Kidney (tissue), 14 donors: ENCODE results near the gene DUSP22. TPM values are rescaled to one million over a fixed set of nuclear protein-coding genes. Genes with fewer than 3 reads are reported as not detected.

Experiments
- DNase-seq, 5 donors: peaks; one replicate each; pipeline ENCODE4 v3.0.0-alpha.2; 2013 to 2020
- FAIRE-seq: peaks from 2 replicates; lab custom pipeline; 2012; peaks lifted over from hg19 to GRCh38; lab: Jason Lieb, UNC
- H3K27ac ChIP-seq, 2 donors: one replicate each; pipeline ENCODE4 v1.7.0; 2013; ENCODE audit warnings: low read depth in 2 of 2, low read length in 2 of 2, inconsistent platforms in 1 of 2
- H3K27me3 ChIP-seq: one replicate; pipeline ENCODE4 v1.7.1; 2013; ENCODE audit warnings: low read length, inconsistent platforms; ENCODE audit not compliant: control insufficient read depth, insufficient read depth
- H3K36me3 ChIP-seq, 3 donors: one replicate each; pipeline versions ENCODE4 v1.7.0 to v1.7.1; 2013; ENCODE audit warnings: low read length in 3 of 3, control low read depth in 1 of 3, inconsistent platforms in 1 of 3; ENCODE audit not compliant: insufficient read depth in 3 of 3, control insufficient read depth in 2 of 3
- H3K4me1 ChIP-seq, 3 donors: one replicate each; pipeline versions ENCODE4 v1.7.0 to v1.7.1; 2013; ENCODE audit warnings: low read length in 3 of 3, inconsistent platforms in 1 of 3, low read depth in 1 of 3; ENCODE audit not compliant: control insufficient read depth in 2 of 3, insufficient read depth in 2 of 3
- H3K4me3 ChIP-seq, 3 donors: one replicate each; pipeline versions ENCODE4 v1.7.0 to v1.8.1; 2013; ENCODE audit warnings: low read length in 3 of 3, control low read depth in 1 of 3, inconsistent platforms in 1 of 3
- H3K9ac ChIP-seq, 3 donors: one replicate each; pipeline versions ENCODE4 v1.7.0 to v1.7.1; 2013; ENCODE audit warnings: low read length in 3 of 3, control low read depth in 1 of 3, inconsistent platforms in 1 of 3
- H3K9me3 ChIP-seq, 3 donors: one replicate each; pipeline versions ENCODE4 v1.7.0 to v1.7.1; 2013; ENCODE audit warnings: low read length in 3 of 3, control low read depth in 1 of 3, inconsistent platforms in 1 of 3; ENCODE audit not compliant: control insufficient read depth in 2 of 3, insufficient read depth in 1 of 3
- intact Hi-C: fragments of 100-400 bp; cut with DNase I; formaldehyde crosslinking; loops from one replicate; pipeline ENCODE4 v1.11.1; 2022
- polyA plus RNA-seq: library from polyadenylated mRNA; stranded (reverse); fragments of 350-450 nt; fragmentation: Illumina TruSeq; extraction: RNeasy Lipid Tissue Mini Kit (QIAGEN cat#74804); gene quantifications from one replicate; pipeline ENCODE4 v1.2.3, GENCODE V29; 2014; ENCODE audit warnings: low read depth, low replicate concordance; ENCODE audit not compliant: insufficient read depth
- total RNA-seq: library from RNA; stranded (reverse); fragmentation: NEBNext Ultra II Directional; extraction: Animal tissue kit (Norgen Biotek cat#: 25700); gene quantifications from one replicate; pipeline ENCODE4 v1.2.1, GENCODE V29; 2021
- TF ChIP-seq, protein P1 (sequence below): IDR thresholded peaks from 3 replicates; pipeline ENCODE4 v1.5.1; 2012; ENCODE audit warnings: mild to moderate bottlenecking, moderate library complexity, borderline replicate concordance; ENCODE audit not compliant: insufficient read depth; ENCODE audit errors: extremely low read depth
- donor health status: control.
- donor health status: control.
- donor health status: control.
- donor health status: control.
- donor health status: control.
- donor health status: DM: yes; HTN: yes; CAD: no.
- donor health status: Normal renal cell carcinoma (clear cell type).

The DUSP22 gene
- total and polyA plus RNA-seq, 2 donors from 2014 or later, result 24.0 to 60.7 TPM

DNA sequence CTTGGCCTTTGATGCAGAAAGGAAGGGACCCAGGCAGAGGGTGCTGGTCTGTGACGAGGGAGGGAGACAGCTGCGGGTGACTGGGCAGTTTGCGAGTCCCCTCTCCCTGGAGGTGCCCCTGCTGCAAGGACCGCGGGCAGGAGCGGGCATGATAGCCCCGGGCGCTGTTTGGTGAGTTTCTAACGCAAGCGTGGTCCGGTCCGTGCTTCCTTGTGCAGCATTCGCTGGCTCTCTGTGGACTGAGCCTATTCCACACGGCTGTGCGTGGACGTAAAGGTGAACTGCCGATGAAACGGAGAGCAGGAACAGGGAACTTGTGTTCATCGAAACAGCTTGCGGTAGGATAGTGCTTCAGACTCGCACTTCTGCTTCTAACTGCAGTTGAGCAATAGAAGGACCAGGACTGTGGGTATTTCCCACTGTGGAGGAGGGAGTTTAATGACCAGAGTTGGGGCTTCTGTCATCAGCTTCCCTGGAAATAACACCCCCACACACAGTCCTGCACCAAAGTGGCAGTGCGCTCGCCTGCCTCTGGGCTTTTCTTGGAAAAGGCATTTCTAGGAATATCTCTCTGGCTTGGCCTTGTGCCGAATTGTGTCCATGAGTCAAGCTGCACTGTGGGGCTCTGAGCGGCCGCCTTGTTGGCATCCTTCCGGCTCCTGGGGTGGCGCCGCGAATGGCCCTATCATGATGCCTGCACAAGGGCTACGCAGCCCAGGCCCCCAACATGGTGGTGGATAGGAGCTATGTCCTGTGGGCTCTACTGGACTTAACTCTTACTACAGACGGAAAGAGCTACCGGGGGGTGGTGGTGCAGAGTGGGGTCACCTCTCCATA is 48.9 kb downstream of the DUSP22 start:
- no peaks in the 10 kb centered on the region for H3K9me3 ChIP-seq
- H3K36me3 ChIP-seq, result no peaks in the 10 kb centered on the region
- no peak overlapping the region for H3K27ac ChIP-seq
- TF ChIP-seq, protein P1, sequence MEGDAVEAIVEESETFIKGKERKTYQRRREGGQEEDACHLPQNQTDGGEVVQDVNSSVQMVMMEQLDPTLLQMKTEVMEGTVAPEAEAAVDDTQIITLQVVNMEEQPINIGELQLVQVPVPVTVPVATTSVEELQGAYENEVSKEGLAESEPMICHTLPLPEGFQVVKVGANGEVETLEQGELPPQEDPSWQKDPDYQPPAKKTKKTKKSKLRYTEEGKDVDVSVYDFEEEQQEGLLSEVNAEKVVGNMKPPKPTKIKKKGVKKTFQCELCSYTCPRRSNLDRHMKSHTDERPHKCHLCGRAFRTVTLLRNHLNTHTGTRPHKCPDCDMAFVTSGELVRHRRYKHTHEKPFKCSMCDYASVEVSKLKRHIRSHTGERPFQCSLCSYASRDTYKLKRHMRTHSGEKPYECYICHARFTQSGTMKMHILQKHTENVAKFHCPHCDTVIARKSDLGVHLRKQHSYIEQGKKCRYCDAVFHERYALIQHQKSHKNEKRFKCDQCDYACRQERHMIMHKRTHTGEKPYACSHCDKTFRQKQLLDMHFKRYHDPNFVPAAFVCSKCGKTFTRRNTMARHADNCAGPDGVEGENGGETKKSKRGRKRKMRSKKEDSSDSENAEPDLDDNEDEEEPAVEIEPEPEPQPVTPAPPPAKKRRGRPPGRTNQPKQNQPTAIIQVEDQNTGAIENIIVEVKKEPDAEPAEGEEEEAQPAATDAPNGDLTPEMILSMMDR, result no peak
- intact Hi-C loops, result no loop called here
- no peak overlapping the region for H3K9ac ChIP-seq
- FAIRE-seq (no peak), DNase-seq (no peak)
- H3K27me3 ChIP-seq, result no peaks in the 10 kb centered on the region
- no peak overlapping the region for H3K4me3 ChIP-seq
- H3K4me1 ChIP-seq, result peaks cover 0 to 9% (median 0%) of the 10 kb centered on the region in 3 donors

DNA sequence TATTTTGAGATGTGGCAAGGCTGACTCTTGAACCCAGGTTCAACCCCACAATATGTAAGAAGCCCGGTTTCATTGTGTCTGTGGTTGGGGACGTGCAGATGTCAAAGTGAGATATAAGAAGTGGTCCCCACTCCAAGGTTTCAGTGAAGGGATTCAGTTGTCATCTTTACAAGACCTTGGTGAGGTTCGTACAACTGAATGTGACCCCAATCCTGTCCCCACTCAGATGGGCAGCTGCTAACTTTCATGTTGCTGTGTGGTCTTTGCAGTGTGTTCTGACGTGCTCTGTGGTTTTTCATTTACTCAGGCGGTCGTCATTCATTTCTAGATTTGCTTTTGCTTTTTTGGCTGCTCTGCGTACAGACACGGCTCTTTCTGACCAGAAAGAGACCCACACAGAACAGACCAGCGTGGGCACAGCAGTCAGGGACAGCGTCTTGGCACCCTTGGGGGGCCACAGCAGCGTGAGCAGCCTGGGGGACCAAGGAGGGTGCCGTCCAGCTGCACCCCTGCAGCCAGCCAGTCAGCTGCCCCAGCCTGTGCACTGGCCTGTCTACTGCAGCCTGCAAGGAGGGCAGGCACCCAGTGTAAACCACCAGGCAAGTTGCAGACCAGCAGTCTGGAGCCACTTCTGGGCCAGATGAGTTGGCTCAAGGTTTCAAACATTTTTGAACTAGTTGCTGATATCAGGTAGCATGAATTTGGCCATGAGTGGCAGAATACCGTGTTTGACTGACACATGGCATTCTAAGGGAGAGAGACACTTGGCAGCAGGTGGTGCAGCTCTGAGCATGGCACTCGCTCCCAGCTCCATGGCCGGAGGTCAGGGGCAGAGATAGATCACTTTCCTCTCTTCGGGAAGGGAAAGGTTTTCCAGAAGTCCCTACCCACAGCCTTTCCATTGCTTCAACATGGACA is 49.9 kb downstream of the DUSP22 start:
- Histone ChIP-seq H3K9ac (no peak overlapping the region), H3K4me3 (no peak overlapping the region), H3K9me3 (no peaks in the 10 kb centered on the region), H3K27ac (no peak overlapping the region), H3K36me3 (no peaks in the 10 kb centered on the region), H3K4me1 (peaks cover 0 to 9% (median 0%) of the 10 kb centered on the region in 3 donors), H3K27me3 (no peaks in the 10 kb centered on the region)
- intact Hi-C loops, result no loop called here
- TF ChIP-seq, protein P1, result no peak
- FAIRE-seq (no peak), DNase-seq (peak in 1 of 5 donors; percentile 59)

DNA sequence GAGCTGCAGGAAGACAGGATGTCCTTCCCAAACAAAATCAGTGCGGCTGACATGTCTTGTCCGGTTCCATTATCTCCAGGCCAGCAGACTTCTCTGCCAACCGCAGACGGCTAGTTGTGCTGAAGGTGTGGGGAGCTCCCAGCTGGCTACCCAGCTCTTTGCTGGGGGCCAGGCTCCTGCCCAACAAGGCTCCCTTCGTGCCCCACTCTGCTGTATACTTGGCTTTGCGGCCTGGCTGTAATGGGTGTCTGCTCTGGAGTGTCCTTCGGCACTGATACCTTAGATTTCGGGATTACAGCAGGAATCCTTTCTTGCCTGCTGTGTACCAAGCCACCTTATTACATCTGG is 50.5 kb downstream of the DUSP22 start:
- no peaks in the 10 kb centered on the region for H3K27me3 ChIP-seq
- H3K4me3 ChIP-seq, result no peak overlapping the region
- intact Hi-C loops, result no loop called here
- H3K4me1 ChIP-seq, result peaks cover 0 to 9% (median 0%) of the 10 kb centered on the region in 3 donors
- no peaks in the 10 kb centered on the region for H3K9me3 ChIP-seq
- TF ChIP-seq, protein P1, result no peak
- H3K9ac ChIP-seq, result no peak overlapping the region
- DNase-seq (no peak), FAIRE-seq (no peak)
- no peak overlapping the region for H3K27ac ChIP-seq
- peaks cover 0 to under 1% (median 0%) of the 10 kb centered on the region in 3 donors for H3K36me3 ChIP-seq
